Raji (cell line): ENCODE results near the gene THOC7.

ENCODE experiments used
- POLR2A ChIP-seq: IDR thresholded peaks from 2 replicates; pipeline ENCODE4 v1.6.1; 2011; ENCODE audit warnings: low read depth, low read length, control low read depth; ENCODE audit not compliant: insufficient read depth

The THOC7 gene

DNA sequence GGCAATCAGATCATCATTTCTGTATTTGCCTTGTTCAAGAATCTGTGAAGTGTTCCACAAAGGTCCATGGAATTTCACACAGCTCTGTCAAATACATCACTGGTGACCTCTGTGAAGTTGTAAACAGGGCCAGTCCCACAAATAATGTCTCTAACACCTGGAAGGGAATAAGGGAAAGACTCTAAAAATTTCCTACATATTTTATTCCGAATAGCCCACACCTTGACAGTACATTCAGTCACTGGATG, 44.5 kb downstream of the THOC7 start, which contains the start of gene C3orf49:
C3orf49 (plus strand) TSS at position 149 of the 248 bp plus-strand sequence. CDS start 173 bp downstream, outside the sequence.
- no peak for TF ChIP-seq POLR2A

DNA sequence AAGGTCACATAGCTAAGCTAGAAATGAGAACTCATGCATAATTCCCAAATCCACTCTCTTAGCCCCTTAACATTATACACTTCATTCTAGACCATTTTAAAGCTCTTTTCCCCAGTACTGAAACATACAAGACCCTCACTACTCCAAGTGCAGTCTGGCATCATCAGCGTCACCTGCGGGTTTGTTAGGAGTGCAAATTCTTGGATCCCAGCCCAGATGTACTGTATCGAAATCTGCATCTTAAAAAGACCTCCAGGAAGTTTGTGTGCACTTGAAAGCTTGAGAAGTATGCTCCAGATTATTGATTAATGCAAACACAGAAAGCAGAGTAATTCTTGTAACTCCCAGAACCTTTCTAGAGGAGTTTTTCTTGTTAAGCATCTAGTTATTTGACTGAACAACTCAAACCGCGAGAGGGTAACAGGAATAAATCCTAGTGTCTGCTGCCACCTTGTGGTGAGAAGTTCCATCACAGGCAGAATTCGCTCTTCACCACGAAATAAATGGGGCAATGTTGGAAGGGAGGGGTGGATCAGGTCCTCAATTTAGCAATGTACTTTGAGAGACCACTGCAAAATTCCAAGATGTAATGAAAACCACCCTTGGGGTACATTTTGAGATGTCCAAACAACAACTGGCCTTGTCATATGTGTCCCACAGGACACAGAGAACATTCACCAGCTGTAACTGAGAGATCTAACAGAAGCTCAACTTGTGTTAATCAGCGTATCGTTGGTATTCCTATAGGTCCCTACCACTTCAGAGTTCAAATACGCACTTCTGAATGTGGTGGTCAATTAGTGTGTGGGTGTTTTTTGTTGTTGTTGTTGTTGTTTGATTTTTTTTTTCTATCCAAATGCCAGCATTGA, 45.1 kb downstream of the THOC7 start:
- TF ChIP-seq POLR2A: no peak

DNA sequence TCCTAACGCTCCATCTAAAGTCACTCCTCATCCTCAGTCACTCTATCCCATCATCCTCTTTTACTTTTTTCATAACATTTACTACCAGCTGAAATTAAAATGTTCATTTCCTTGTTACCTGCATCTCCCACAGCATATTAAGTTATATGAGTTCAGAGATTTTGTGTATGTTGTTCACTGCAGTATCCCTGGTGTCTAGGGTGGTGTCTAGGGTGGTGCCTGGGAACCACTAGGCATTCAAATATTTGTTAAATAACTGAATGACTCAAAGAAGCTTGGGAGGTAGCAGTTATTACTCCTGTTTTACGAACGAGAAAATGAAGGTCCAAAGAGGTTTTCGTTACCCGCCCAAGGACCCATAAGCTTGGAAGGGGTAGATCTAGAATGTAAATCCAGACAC, 46.4 kb downstream of the THOC7 start:
- TF ChIP-seq POLR2A: no peak

DNA sequence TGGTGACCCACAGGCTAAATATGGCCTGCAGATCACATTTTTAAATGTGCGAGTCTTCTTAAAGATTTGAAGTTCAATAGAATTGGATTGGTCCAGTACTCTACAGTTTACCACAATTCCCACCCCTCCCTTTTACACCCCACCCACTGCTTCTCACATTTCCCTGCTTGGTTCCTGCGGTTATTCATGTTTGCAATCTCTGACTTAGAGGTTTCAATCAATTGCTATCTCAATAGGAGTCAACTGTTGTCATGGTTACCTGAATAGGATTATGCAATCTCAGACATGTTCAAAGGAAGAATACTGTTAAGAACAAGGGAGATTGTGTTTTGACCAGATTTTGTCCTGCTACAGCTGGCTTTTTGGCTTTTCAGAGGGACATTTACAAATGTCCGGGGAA, 49.4 kb downstream of the THOC7 start:
- no peak for TF ChIP-seq POLR2A

DNA sequence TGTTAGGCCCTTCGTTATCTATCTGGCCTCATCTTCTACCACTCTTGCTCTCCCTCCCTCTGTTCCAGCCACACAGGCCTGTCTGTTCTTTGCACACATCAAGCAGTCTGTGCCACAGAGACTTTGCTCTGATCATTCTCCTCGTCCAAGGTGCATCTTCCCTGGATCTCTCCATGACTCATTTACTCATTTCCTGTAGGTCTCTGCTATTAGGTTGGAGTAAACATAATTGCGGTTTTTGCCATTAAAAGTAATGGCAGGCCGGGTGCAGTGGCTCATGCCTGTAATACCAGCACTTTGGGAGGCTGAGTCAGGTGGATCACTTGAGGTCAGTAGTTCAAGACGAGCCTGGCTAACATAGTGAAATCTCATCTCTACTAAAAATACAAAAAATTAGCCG, 54.0 kb downstream of the THOC7 start:
- no peak for TF ChIP-seq POLR2A

DNA sequence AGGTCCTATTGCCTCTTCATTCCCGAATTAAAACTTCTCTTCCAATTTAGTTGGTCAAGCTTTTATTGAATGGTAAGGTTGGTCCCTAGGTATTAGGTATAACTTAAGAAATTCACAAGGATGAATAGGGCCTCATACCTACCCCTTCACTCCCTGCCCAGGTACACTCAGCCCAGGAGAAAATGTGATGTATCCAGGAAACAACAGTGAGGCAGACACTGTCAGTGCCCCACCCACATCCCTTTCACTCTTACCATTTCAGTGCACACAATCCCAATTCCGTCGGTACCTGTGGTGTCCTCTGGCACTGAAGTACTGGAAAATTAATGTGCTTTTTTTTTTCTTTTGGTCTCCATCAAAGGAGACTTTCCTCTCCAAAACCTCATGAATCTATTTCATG, 55.0 kb downstream of the THOC7 start:
- no peak for TF ChIP-seq POLR2A

DNA sequence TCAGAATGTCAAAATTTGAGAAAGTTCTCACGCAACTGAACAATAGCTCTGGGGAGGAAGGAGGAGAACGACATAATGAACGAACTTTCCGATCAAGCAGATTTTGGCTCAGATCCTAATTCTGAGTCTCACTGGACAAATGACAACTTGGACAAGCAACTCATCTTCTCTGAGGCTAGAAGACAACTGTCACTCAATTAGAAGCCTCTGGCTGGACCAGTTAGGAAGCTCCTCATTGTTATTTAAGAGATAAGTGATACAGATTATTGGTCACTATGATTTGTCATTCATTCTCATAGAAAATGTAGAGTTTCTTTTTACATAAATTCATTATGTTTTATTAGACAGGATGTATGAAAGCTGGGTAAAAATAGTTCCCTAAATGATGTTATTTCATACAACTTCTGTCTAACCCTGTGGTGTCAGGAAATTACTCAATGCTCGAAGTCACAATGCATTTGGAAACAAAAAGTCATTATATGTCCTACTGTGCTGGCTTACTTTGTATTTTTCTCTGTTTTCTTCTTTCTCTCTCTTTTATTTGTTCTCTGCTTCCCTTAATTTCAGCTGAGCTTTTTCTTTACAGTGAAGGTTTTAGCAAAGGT, 55.5 kb downstream of the THOC7 start:
- no peak for TF ChIP-seq POLR2A

DNA sequence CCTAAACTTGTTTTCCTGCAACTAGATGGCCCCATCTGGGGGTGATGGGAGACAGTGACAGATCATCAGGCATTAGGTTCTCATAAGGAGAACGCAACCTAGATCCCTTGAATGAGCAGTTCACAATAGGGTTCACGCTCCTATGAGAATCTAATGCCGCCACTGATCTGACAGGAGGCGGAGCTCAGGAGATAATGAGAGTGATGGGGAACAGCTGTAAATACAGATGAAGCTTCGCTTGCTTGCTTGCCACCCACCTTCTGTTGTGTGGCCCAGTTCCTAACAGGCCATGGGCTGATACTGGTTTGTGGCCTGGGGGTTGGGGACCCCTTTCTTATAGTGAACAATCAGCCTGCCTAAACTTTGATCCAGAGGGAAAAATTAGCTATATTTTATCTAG, 59.7 kb downstream of the THOC7 start:
- no peak for TF ChIP-seq POLR2A

DNA sequence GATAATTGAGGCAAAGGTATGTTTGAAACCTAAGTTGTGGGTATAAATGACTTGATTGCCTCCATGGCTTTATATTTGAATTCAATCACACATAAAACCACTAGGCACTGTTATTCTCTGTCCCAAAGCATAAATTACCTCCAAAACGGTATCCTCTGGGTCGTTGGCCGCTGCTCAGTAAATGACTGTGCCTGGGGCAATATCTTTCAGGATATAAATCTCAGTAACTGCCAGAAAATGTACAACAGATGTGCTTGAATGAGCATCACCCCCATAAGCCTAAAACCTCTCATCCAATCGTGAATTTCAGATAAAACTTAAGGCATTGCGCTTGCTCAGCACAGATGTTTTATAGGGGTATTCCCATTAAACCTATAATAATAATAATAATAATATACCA, 63.5 kb downstream of the THOC7 start:
- no peak for TF ChIP-seq POLR2A

DNA sequence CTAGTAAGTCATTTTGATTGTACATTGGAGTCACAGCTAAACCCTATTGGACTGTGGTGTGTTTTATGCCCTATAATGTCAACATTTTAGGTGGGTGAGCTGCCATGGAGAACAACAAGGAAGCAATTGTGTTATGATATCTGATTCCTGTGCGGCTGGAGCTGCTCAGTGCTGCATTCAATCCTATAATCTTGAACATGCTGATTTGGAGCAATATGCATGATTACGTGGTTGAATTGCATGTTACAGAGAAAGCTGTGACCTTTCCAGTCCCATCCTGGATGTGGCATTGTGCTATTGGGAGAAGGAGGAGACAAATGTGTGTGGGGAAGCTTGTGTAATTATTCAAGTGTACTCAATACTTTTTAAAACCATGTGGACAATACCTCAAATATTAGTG, 64.7 kb downstream of the THOC7 start:
- no peak for TF ChIP-seq POLR2A

DNA sequence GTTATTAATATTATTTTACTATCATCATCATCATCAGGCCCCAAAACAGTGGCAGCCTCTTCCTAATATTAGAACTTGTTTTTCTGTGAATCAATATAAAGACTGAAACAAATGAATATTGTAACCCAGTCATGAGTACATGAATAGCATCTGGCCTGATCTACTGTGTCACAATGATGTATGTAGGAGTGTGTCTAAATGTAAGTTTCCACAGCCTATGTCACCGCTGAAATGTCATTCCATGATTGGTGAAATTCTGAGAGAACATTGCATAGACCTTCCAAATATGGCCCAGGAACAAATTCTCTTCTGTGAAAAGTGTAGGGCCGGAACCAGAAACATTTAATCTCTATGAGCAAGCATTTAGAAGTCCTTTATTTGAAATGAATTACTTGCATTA, 65.1 kb downstream of the THOC7 start:
- TF ChIP-seq POLR2A: no peak

DNA sequence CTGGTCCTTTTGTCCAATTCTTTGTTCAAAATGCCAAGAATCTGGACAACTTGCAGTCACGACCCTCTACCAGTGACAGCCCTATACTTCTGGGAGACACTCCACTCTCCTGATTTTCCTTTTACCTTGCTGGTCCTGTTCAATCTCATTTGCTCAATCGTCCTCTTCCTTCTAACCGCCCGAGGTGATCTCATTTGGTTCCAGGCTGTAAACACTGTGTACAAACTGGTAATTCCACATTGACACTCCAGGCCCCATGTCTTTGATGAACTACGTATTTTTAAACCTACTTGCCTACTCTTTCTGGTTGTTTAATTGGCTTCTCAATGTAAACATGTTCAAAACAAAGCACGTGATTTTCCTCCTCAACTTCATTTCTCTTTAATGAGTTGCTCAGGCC, 68.2 kb downstream of the THOC7 start:
- no peak for TF ChIP-seq POLR2A

DNA sequence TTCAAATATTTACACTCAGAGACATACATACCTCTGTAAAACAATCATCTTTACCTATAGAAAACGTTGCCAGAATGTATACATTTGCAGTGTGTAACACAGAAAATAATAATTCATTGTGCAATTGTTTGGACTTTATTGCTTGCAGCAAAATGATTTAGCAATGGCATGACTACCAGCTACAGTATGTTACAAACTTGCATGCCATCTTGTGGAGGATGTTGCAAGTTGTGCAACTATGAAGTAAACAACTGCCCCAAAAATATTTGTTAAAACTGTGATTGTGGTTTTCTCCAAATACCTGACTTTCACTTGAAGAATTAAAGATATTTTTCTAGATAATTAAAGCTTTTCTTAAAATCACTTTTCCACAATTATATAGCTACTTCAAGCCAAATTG, 71.6 kb downstream of the THOC7 start:
- TF ChIP-seq POLR2A: no peak
